SK-N-SH treated with all-trans-retinoic acid at 6 μM for 48 hours (cell line): ENCODE results near the gene SDC3.

ENCODE experiments used
- BACH2 ChIP-seq: fragments of 250-450 bp; sonication (Bioruptor Pico); IDR thresholded peaks from 2 replicates; pipeline ENCODE4 v1.9.0; 2021; ENCODE audit warnings: mild to moderate bottlenecking, borderline replicate concordance
- CREB5 ChIP-seq: fragments of 250-450 bp; sonication (Bioruptor Pico); IDR thresholded peaks from 2 replicates; pipeline ENCODE4 v1.5.1; 2020; ENCODE audit warnings: low read depth, mild to moderate bottlenecking, moderate library complexity
- ESRRG ChIP-seq: fragments of 250-450 bp; sonication (Bioruptor Pico); IDR thresholded peaks from 2 replicates; pipeline ENCODE4 v1.6.1; 2021; ENCODE audit warnings: mild to moderate bottlenecking
- ZC3H10 ChIP-seq: fragments of 250-450 bp; sonication (Bioruptor Pico); IDR thresholded peaks from 2 replicates; pipeline ENCODE4 v1.5.1; 2021; ENCODE audit warnings: mild to moderate bottlenecking, moderate library complexity
- ZFP30 ChIP-seq: fragments of 450-650 bp; formaldehyde crosslinking; IDR thresholded peaks from 2 replicates; pipeline ENCODE4 v1.5.0; 2022; ENCODE audit warnings: mild to moderate bottlenecking, moderate library complexity

- TF ChIP-seq BACH2 (CRISPR knock-in tag) (no peak), ESRRG (CRISPR knock-in tag) (no peak), ZFP30 (CRISPR knock-in tag) (no peak), CREB5 (no peak), ZC3H10 (CRISPR knock-in tag) (no peak)
These were observed 25.0 kb downstream of the SDC3 start for GRCh38 chr1:30883389-30884172.
